Measurements from ENCODE around the gene SCAF11. TPM values are rescaled to one million over a fixed set of nuclear protein-coding genes. Genes with fewer than 3 reads are reported as not detected.

SCAF11 gene
- total and polyA plus RNA-seq, 2 experiments from 2014 or later = 77.0 to 84.8 TPM

- TF ChIP-seq STAT1 (IDR thresholded peaks at IDR 0.05; ENCODE audit: unreplicated experiment) (no peak), ETS1 (IDR thresholded peaks at IDR 0.05) (no peak)
- no peak for DNase-seq (ENCODE audit: low spot score)
- Histone ChIP-seq H3K36me3 (ENCODE audit: insufficient read depth) (no peaks in the 10 kb centered on the region), H3K79me2 (replicated peaks; ENCODE audit: insufficient read depth) (peaks cover 75% of the 10 kb centered on the region), H3K27me3 (ENCODE audit: insufficient read depth) (no peaks in the 10 kb centered on the region), H3K4me2 (no peak overlapping the region), H3K9me2 (ENCODE audit: insufficient read depth) (no peaks in the 10 kb centered on the region), H4K20me1 (replicated peaks; ENCODE audit: insufficient read depth) (peaks cover 23% of the 10 kb centered on the region), H3F3A (replicated peaks; ENCODE audit: low read depth) (no peaks in the 10 kb centered on the region; the same call in 1 of the 2 replicates), H3K27ac (ENCODE audit: low read depth) (no peak overlapping the region), H3K4me1 (ENCODE audit: insufficient read depth) (peaks cover 16% of the 10 kb centered on the region), H2AFZ (no peak overlapping the region), H3K4me3 (no peak overlapping the region)
- Mint-ChIP-seq H3K36me3 (ENCODE audit: low read depth) (peaks cover 18% of the 10 kb centered on the region), H3K4me3 (no peak overlapping the region), H3K4me1 (peaks cover 29% of the 10 kb centered on the region), H3K9me3 (peaks cover 11% of the 10 kb centered on the region; the same call in 2 of the 3 replicates), H3K27ac (no peak overlapping the region), H3K27me3 (ENCODE audit: insufficient read depth, low read depth, poor library complexity) (peaks cover 19% of the 10 kb centered on the region)
- no peak for ATAC-seq
Observed at GRCh38 chr12:45987340-45987727, 3.0 kb downstream of the SCAF11 start.

- Histone ChIP-seq H3F3A (replicated peaks; ENCODE audit: low read depth) (no peaks in the 10 kb centered on the region; the same call in 1 of the 2 replicates), H3K27ac (ENCODE audit: low read depth) (no peak overlapping the region), H3K4me2 (no peak overlapping the region), H3K79me2 (replicated peaks; ENCODE audit: insufficient read depth) (peaks cover 80% of the 10 kb centered on the region), H3K27me3 (ENCODE audit: insufficient read depth) (no peaks in the 10 kb centered on the region), H3K9me2 (ENCODE audit: insufficient read depth) (no peaks in the 10 kb centered on the region), H3K4me3 (no peak overlapping the region), H3K36me3 (ENCODE audit: insufficient read depth) (no peaks in the 10 kb centered on the region), H4K20me1 (replicated peaks; ENCODE audit: insufficient read depth) (peaks cover 26% of the 10 kb centered on the region), H2AFZ (no peak overlapping the region), H3K4me1 (ENCODE audit: insufficient read depth) (peaks cover 12% of the 10 kb centered on the region)
- peaks cover 18% of the 10 kb centered on the region for H3K36me3 Mint-ChIP-seq (ENCODE audit: low read depth)
- H3K27ac Mint-ChIP-seq = no peak overlapping the region
- no peak overlapping the region for H3K4me3 Mint-ChIP-seq
- ATAC-seq (no peak), DNase-seq (ENCODE audit: low spot score) (no peak)
- peaks cover 15% of the 10 kb centered on the region for H3K27me3 Mint-ChIP-seq (ENCODE audit: insufficient read depth, low read depth, poor library complexity)
- peaks cover 10% of the 10 kb centered on the region; the same call in 2 of the 3 replicates for H3K9me3 Mint-ChIP-seq
- H3K4me1 Mint-ChIP-seq = peaks cover 25% of the 10 kb centered on the region; the same call in 2 of the 3 replicates
- TF ChIP-seq ZNF114 (CRISPR knock-in tag; IDR thresholded peaks at IDR 0.05) = no peak
- TF ChIP-seq CREB1 (CRISPR knock-in tag; IDR thresholded peaks at IDR 0.05; ENCODE audit: low read depth) = no peak
- no peak for TF ChIP-seq EZH2phosphoT487 (IDR thresholded peaks at IDR 0.05; ENCODE audit: unreplicated experiment)
- no peak for TF ChIP-seq POLR2AphosphoS5 (IDR thresholded peaks at IDR 0.05; ENCODE audit: low read depth)
- no peak for TF ChIP-seq ZNF462 (CRISPR knock-in tag; IDR thresholded peaks at IDR 0.05)
- TF ChIP-seq EZH2 (IDR thresholded peaks at IDR 0.05; ENCODE audit: low read depth, unreplicated experiment) = no peak
- TF ChIP-seq STAT1 (IDR thresholded peaks at IDR 0.05; ENCODE audit: unreplicated experiment) = no peak
- TF ChIP-seq ETS1 (IDR thresholded peaks at IDR 0.05) = no peak
- TF ChIP-seq NANOG (IDR thresholded peaks at IDR 0.05; ENCODE audit: borderline replicate concordance) = no peak
- no peak for TF ChIP-seq ZNF331 (CRISPR knock-in tag; IDR thresholded peaks at IDR 0.05; ENCODE audit: low read depth)
- no peak for TF ChIP-seq CTCF (conservative IDR thresholded peaks at IDR 0.05; ENCODE audit: low read depth in 2 of 2)
Observed at GRCh38 chr12:45986641-45987339, 3.6 kb downstream of the SCAF11 start.
